ENCODE results near the gene KCTD7.
A peak's percentile ranks its signal among the peaks of the same experiment; 100 is the strongest.
"Not testable (repeated sequence)": the region's sequence is repeated elsewhere in the genome, so short reads cannot be mapped to it uniquely, and the experiment has no call there.

The KCTD7 gene

GRCh38 chr7:66681491-66682349 is 53.0 kb downstream of the KCTD7 start:
- DNase-seq (ENCODE audit: low read depth in 2 of 2, low spot score in 1 of 2): peak; percentile 93 to 94

GRCh38 chr7:66682350-66683093 is 53.8 kb downstream of the KCTD7 start:
- no peak for DNase-seq (ENCODE audit: low read depth in 2 of 2, low spot score in 1 of 2)

GRCh38 chr7:66683094-66683769 is 54.6 kb downstream of the KCTD7 start:
- DNase-seq (ENCODE audit: low read depth in 2 of 2, low spot score in 1 of 2): not testable (repeated sequence)

- DNase-seq (ENCODE audit: low read depth in 2 of 2, low spot score in 1 of 2): no peak
Measured at GRCh38 chr7:66683770-66684123, 55.1 kb downstream of the KCTD7 start.

GRCh38 chr7:66685663-66686062 is 57.0 kb downstream of the KCTD7 start:
- DNase-seq (ENCODE audit: low read depth in 2 of 2, low spot score in 1 of 2): not testable (repeated sequence)

GRCh38 chr7:66687186-66687585 is 58.5 kb downstream of the KCTD7 start:
- no peak for DNase-seq (ENCODE audit: low read depth in 2 of 2, low spot score in 1 of 2)

GRCh38 chr7:66687672-66688071 is 59.0 kb downstream of the KCTD7 start:
- DNase-seq (ENCODE audit: low read depth in 2 of 2, low spot score in 1 of 2): not testable (repeated sequence)

- DNase-seq (ENCODE audit: low read depth in 2 of 2, low spot score in 1 of 2): no peak
Measured at GRCh38 chr7:66689081-66689480, 60.4 kb downstream of the KCTD7 start.

GRCh38 chr7:66693331-66693730 is 64.7 kb downstream of the KCTD7 start:
- no peak for DNase-seq (ENCODE audit: low read depth in 2 of 2, low spot score in 1 of 2)
